ENCODE measurements around the gene PTPRD. TPM values are rescaled to one million over a fixed set of nuclear protein-coding genes. Genes with fewer than 3 reads are reported as not detected.

PTPRD gene
- total RNA-seq, 3 donors from 2014 or later (not counting 1 experiment from before 2014, with no cell fraction given) = 0.05 to 0.68 TPM; not detected in 1

DNA sequence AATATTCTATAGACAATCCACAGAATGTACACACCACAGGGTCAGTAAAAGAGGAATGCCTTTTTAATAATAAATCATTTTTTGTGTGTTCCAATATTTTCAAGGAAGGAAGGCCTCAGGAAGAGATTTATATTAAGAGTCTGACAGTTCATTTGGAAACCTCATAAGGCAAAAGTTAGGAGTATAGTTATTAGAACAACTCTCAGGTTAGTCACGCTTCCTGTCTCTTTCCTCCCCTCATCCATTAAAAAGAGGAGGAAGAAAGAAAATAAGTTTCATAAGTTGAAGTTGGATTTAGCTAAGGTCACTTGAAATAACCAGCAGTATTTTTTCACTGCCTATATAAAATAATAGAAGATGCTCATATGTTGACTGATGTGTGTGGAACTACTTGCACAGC is 863.2 kb downstream of the PTPRD start:
- intact Hi-C loops (cut with micrococcal nuclease) = no loop called here
- no peak for TF ChIP-seq CTCF (IDR thresholded peaks at IDR 0.05)
- Histone ChIP-seq H3K36me3 (ENCODE audit: control insufficient read depth, insufficient read depth, low read length) (no peaks in the 10 kb centered on the region), H3K27ac (ENCODE audit: low read length) (no peak overlapping the region), H3K9me3 (ENCODE audit: control insufficient read depth, insufficient read depth, low read length) (no peaks in the 10 kb centered on the region), H3K4me3 (ENCODE audit: low read length) (no peak overlapping the region), H3K27me3 (ENCODE audit: control insufficient read depth, insufficient read depth, low read length) (no peaks in the 10 kb centered on the region), H3K4me1 (ENCODE audit: control insufficient read depth, insufficient read depth, low read length) (no peaks in the 10 kb centered on the region)
- Mint-ChIP-seq H3K4me3 (no peak overlapping the region), H3K4me1 (no peaks in the 10 kb centered on the region), H3K27ac (no peak overlapping the region), H3K27me3 (ENCODE audit: low read depth in 2 of 2) (no peaks in the 10 kb centered on the region), H3K36me3 (peaks cover 12% of the 10 kb centered on the region), H3K9me3 (peaks cover 14 to 15% of the 10 kb centered on the region in 2 donors)
- ATAC-seq (no peak), DNase-seq (no peak)
- no CpG with 5 or more reads among the region's 1 CpG for WGBS (ENCODE audit: insufficient coverage)

GRCh38 chr9:9747787-9748186 is 865.0 kb downstream of the PTPRD start:
- no peaks in the 10 kb centered on the region for H3K36me3 ChIP-seq (ENCODE audit: control insufficient read depth, insufficient read depth, low read length)
- Mint-ChIP-seq H3K36me3 (peaks cover 12% of the 10 kb centered on the region), H3K4me3 (no peak overlapping the region), H3K4me1 (no peaks in the 10 kb centered on the region), H3K9me3 (peaks cover 18 to 19% of the 10 kb centered on the region in 2 donors), H3K27me3 (ENCODE audit: low read depth in 2 of 2) (no peaks in the 10 kb centered on the region), H3K27ac (no peak overlapping the region)
- WGBS (ENCODE audit: insufficient coverage) = 92% methylated on average over 4 of the region's 4 CpGs
- DNase-seq (no peak), ATAC-seq (no peak)
- H3K4me3 ChIP-seq (ENCODE audit: low read length) = no peak overlapping the region
- H3K4me1 ChIP-seq (ENCODE audit: control insufficient read depth, insufficient read depth, low read length) = no peaks in the 10 kb centered on the region
- no peaks in the 10 kb centered on the region for H3K27me3 ChIP-seq (ENCODE audit: control insufficient read depth, insufficient read depth, low read length)
- TF ChIP-seq CTCF (IDR thresholded peaks at IDR 0.05) = no peak
- intact Hi-C loops (cut with micrococcal nuclease) = no loop called here
- no peaks in the 10 kb centered on the region for H3K9me3 ChIP-seq (ENCODE audit: control insufficient read depth, insufficient read depth, low read length)
- no peak overlapping the region for H3K27ac ChIP-seq (ENCODE audit: low read length)

GRCh38 chr9:9746826-9747225 is 866.0 kb downstream of the PTPRD start:
- Histone ChIP-seq H3K4me1 (ENCODE audit: control insufficient read depth, insufficient read depth, low read length) (no peaks in the 10 kb centered on the region), H3K4me3 (ENCODE audit: low read length) (no peak overlapping the region), H3K9me3 (ENCODE audit: control insufficient read depth, insufficient read depth, low read length) (no peaks in the 10 kb centered on the region), H3K27ac (ENCODE audit: low read length) (no peak overlapping the region), H3K27me3 (ENCODE audit: control insufficient read depth, insufficient read depth, low read length) (no peaks in the 10 kb centered on the region), H3K36me3 (ENCODE audit: control insufficient read depth, insufficient read depth, low read length) (no peaks in the 10 kb centered on the region)
- Mint-ChIP-seq H3K4me1 (no peaks in the 10 kb centered on the region), H3K4me3 (no peak overlapping the region), H3K27ac (no peak overlapping the region), H3K36me3 (peaks cover 7% of the 10 kb centered on the region), H3K9me3 (peaks cover 16 to 23% of the 10 kb centered on the region in 2 donors), H3K27me3 (ENCODE audit: low read depth in 2 of 2) (no peaks in the 10 kb centered on the region)
- intact Hi-C loops (cut with micrococcal nuclease) = no loop called here
- DNase-seq (no peak), ATAC-seq (no peak)
- WGBS (ENCODE audit: insufficient coverage) = 20% methylated on average over 1 of the region's 1 CpG
- TF ChIP-seq CTCF (IDR thresholded peaks at IDR 0.05) = no peak

GRCh38 chr9:9743822-9744221 is 869.0 kb downstream of the PTPRD start:
- H3K4me3 ChIP-seq (ENCODE audit: low read length) = no peak overlapping the region
- no peak overlapping the region for H3K4me3 Mint-ChIP-seq
- 92% methylated on average over 5 of the region's 7 CpGs for WGBS (ENCODE audit: insufficient coverage)
- H3K27me3 Mint-ChIP-seq (ENCODE audit: low read depth in 2 of 2) = no peaks in the 10 kb centered on the region
- ATAC-seq (no peak), DNase-seq (no peak)
- no peaks in the 10 kb centered on the region for H3K9me3 ChIP-seq (ENCODE audit: control insufficient read depth, insufficient read depth, low read length)
- TF ChIP-seq CTCF (IDR thresholded peaks at IDR 0.05) = no peak
- H3K4me1 ChIP-seq (ENCODE audit: control insufficient read depth, insufficient read depth, low read length) = no peaks in the 10 kb centered on the region
- H3K36me3 ChIP-seq (ENCODE audit: control insufficient read depth, insufficient read depth, low read length) = no peaks in the 10 kb centered on the region
- no peak overlapping the region for H3K27ac Mint-ChIP-seq
- H3K36me3 Mint-ChIP-seq = peaks cover 7% of the 10 kb centered on the region
- no peaks in the 10 kb centered on the region for H3K4me1 Mint-ChIP-seq
- intact Hi-C loops (cut with micrococcal nuclease) = no loop called here
- no peaks in the 10 kb centered on the region for H3K27me3 ChIP-seq (ENCODE audit: control insufficient read depth, insufficient read depth, low read length)
- H3K27ac ChIP-seq (ENCODE audit: low read length) = no peak overlapping the region
- H3K9me3 Mint-ChIP-seq = peaks cover 22 to 25% of the 10 kb centered on the region in 2 donors
